Effector memory CD8-positive, alpha-beta T cell (primary cell): ENCODE data around the gene SYF2.

Experiments
- ATAC-seq: fragments of 150-1000 bp; cut with Tn5 transposase; replicated peaks from 2 replicates; pipeline ENCODE4 v1.10.0; 2021; ENCODE audit warnings: mild to moderate bottlenecking, moderate library complexity
- DNase-seq, 3 experiments: peaks; one replicate each; pipeline ENCODE4 v3.0.0; 2021
- H3K27ac Mint-ChIP-seq, 2 donors: one replicate each; pipeline ENCODE4 v1.8.0; 2022; ENCODE audit warnings: mild to moderate bottlenecking in 2 of 2, mixed read lengths in 2 of 2, moderate library complexity in 2 of 2
- H3K27me3 Mint-ChIP-seq, 2 donors: one replicate each; pipeline ENCODE4 v1.8.0; 2022; ENCODE audit warnings: mixed read lengths in 2 of 2
- H3K36me3 Mint-ChIP-seq: one replicate; pipeline ENCODE4 v1.8.0; 2022; ENCODE audit warnings: mild to moderate bottlenecking, moderate library complexity, mixed read lengths; ENCODE audit not compliant: insufficient read depth
- H3K4me1 Mint-ChIP-seq, 2 donors: one replicate each; pipeline ENCODE4 v1.8.0; 2022; ENCODE audit warnings: low read depth in 2 of 2, mixed read lengths in 2 of 2
- H3K4me3 Mint-ChIP-seq, 2 donors: one replicate each; pipeline ENCODE4 v1.8.0; 2022; ENCODE audit warnings: mild to moderate bottlenecking in 2 of 2, mixed read lengths in 2 of 2, moderate library complexity in 2 of 2
- H3K9me3 Mint-ChIP-seq, 2 donors: one replicate each; pipeline ENCODE4 v1.8.0; 2022; ENCODE audit warnings: mixed read lengths in 2 of 2

SYF2 gene

DNA sequence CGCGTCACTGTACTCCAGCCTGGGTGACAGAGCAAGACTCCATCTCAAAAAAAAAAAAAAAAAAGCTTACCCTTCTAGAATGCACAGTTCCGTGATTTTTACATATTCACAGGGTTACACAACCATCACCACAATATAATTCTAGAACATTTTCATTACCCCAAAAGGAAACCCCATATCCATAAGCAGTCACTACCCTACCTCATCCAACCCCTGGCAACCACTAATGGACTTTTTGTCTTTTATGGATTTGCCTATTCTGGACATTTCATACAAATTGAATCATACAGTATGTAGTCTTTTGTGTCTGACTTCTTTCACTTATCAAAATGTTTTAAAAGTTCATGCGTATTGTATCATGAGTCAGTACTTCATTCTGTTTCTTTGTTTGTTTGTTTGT lies 22.8 kb downstream of the SYF2 start:
- peaks cover 20 to 39% of the 10 kb centered on the region in 2 donors for H3K27me3 Mint-ChIP-seq
- H3K4me3 Mint-ChIP-seq: no peak overlapping the region
- no peaks in the 10 kb centered on the region for H3K9me3 Mint-ChIP-seq
- DNase-seq (no peak), ATAC-seq (no peak)
- no peaks in the 10 kb centered on the region for H3K4me1 Mint-ChIP-seq
- no peak overlapping the region for H3K27ac Mint-ChIP-seq
- H3K36me3 Mint-ChIP-seq: peaks cover 5% of the 10 kb centered on the region

DNA sequence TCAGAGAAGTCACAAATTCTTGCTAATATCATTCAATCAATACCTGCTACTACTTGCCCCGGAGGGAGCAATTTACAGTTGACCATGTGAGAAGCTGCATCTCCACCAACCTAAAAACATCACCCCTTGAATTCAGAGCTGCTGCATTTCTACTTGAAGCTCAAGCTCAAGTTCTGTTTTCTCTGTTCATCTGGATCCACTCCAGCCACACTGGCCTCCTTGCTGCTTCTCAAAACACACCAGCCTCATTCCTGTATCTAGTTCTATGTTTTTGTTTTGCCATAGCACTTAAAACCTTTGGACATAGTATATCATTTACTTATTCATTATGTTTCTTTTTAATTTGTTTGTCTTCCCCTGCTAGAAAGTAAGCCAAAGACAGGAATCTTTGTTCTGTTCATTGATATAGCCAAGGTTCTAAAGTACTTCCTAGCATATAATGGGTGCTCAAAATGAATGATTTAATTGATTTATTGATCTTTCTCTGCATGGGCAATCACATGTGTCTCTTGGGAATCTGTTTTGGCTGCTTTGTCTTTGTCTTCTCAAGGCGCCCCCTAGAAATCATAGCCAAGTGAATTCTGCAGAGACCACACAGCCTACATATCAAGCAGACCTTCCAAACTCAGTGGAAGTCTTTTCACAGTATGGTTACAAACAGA lies 23.6 kb downstream of the SYF2 start:
- H3K27ac Mint-ChIP-seq: no peak overlapping the region
- DNase-seq: no peak
- no peaks in the 10 kb centered on the region for H3K4me1 Mint-ChIP-seq
- H3K4me3 Mint-ChIP-seq: no peak overlapping the region
- peaks cover 5% of the 10 kb centered on the region for H3K36me3 Mint-ChIP-seq
- H3K9me3 Mint-ChIP-seq: no peaks in the 10 kb centered on the region
- ATAC-seq: no peak
- H3K27me3 Mint-ChIP-seq: peaks cover 20 to 39% of the 10 kb centered on the region in 2 donors

DNA sequence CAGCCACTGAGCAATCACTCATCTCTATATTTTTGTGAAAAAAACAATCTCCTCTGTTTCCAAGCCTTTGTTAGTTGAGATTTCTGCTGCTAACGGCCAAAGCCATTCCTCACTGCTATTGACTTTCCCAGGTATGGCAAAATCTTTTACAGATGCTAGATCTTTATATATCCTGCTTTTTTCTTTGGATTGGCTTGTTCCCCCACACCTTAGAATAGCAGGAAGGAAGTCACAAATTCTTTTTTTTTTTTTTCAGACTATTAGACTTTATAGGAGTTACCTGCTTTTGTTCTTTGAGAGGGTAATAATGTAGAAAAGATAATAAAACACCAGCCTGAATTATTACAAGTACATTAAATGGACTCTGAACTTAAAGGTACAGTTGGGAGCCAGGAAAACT lies 24.2 kb downstream of the SYF2 start:
- ATAC-seq (no peak), DNase-seq (no peak)
- peaks cover 5% of the 10 kb centered on the region for H3K36me3 Mint-ChIP-seq
- H3K4me3 Mint-ChIP-seq: no peak overlapping the region
- H3K9me3 Mint-ChIP-seq: no peaks in the 10 kb centered on the region
- H3K27me3 Mint-ChIP-seq: peaks cover 20 to 39% of the 10 kb centered on the region in 2 donors
- H3K27ac Mint-ChIP-seq: no peak overlapping the region
- H3K4me1 Mint-ChIP-seq: no peaks in the 10 kb centered on the region

GRCh38 chr1:25206201-25206600 lies 26.1 kb downstream of the SYF2 start:
- ATAC-seq (no peak), DNase-seq (no peak)
- Mint-ChIP-seq H3K4me3 (no peak overlapping the region), H3K9me3 (no peaks in the 10 kb centered on the region), H3K4me1 (no peaks in the 10 kb centered on the region), H3K27ac (no peak overlapping the region), H3K27me3 (peaks cover 18 to 29% of the 10 kb centered on the region in 2 donors), H3K36me3 (peaks cover 5% of the 10 kb centered on the region)

DNA sequence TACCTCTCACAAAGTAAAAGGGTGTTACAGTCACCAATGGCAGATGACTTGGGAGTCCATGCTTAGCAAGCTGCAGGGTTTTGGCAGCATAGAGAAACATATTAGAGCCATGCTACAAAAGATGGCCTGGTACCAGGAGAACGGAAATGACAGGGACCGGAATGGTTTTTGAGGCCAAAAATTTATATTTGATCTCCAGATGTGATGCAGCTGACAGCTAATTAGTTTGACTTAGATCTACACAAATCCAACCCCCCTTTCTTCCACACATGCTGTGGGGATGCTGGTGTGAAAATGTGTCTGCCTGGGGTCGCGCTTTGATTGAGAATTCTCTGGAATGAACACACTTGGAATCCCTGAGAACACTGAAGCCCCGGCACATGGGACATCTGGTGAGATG lies 26.5 kb downstream of the SYF2 start:
- Mint-ChIP-seq H3K4me1 (no peaks in the 10 kb centered on the region), H3K9me3 (no peaks in the 10 kb centered on the region), H3K4me3 (no peak overlapping the region), H3K27ac (no peak overlapping the region), H3K36me3 (peaks cover 5% of the 10 kb centered on the region), H3K27me3 (peaks cover 15 to 29% of the 10 kb centered on the region in 2 donors)
- ATAC-seq: no peak
- no peak for DNase-seq

GRCh38 chr1:25204797-25205480 lies 27.4 kb downstream of the SYF2 start:
- no peak overlapping the region for H3K4me3 Mint-ChIP-seq
- no peaks in the 10 kb centered on the region for H3K4me1 Mint-ChIP-seq
- peak overlapping the region in 1 of 2 donors; percentile 38 for H3K27ac Mint-ChIP-seq
- ATAC-seq (peak; percentile 66), DNase-seq (peak; percentile 39 to 43 (median 39))
- peaks cover 11 to 23% of the 10 kb centered on the region in 2 donors for H3K27me3 Mint-ChIP-seq
- no peaks in the 10 kb centered on the region for H3K9me3 Mint-ChIP-seq
- H3K36me3 Mint-ChIP-seq: peaks cover 5% of the 10 kb centered on the region

DNA sequence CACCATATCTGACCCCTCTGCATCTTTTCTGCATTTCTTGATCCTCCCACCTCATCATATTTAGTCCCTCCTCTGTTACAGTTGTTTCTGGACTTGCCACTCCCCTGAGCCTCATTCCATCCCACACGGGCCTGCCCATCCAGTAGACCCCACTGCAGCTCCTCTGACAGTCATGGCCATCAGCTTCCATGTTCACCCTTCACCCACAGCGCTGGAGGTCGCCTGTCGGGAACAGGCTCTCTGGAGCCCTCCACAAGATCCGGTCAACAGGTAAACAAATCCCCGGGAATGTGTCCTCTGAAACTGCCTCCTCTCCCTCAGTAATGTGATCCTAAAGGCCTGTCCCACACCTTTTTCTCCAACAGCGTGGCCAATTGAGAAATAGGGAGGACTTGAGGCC lies 31.3 kb downstream of the SYF2 start:
- Mint-ChIP-seq H3K4me1 (peaks cover 6 to 9% of the 10 kb centered on the region in 2 donors), H3K4me3 (no peak overlapping the region), H3K27ac (no peak overlapping the region), H3K9me3 (no peaks in the 10 kb centered on the region), H3K36me3 (no peaks in the 10 kb centered on the region), H3K27me3 (peaks cover 0 to 17% of the 10 kb centered on the region in 2 donors)
- DNase-seq (no peak), ATAC-seq (no peak)

DNA sequence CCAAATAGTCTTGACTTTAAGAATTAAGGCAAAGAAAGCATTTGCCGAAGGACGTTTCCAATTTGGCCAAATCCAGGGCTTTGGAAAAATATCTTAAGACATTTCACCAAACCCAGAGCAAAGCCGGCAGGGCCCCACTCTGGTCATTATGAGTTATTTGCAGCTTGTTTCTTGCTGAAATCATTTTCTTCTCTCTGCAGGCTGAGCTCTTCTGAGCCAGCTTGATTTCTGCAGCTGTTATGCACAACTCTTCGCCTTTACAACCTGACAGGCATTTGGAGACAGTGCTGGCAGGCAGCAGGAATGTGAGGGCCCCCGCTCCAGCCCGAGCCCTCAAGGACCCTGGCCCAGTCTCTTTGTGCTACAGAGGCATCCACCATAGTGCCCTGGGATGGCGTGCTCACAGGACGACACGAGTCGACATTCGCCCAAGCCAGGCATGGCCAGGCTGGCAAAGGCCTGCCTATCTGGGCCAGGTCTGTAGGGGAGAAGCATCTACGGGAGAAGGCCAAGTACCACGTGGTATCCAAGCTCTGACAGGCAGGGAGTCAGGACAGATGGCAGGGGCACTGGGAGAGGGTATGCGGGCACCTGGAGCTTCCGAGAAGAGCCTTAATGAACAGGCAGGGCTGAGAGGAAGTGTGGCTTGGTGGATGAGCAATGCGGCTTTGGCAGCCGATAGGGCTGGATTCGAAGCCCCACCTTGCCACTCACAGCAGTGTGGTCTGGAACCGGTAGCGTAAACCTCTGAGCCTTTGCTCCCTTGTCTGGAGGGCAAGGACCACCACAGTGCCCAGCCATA lies 32.3 kb downstream of the SYF2 start:
- Mint-ChIP-seq H3K4me3 (no peak overlapping the region), H3K27me3 (peaks cover 0 to 17% of the 10 kb centered on the region in 2 donors), H3K9me3 (no peaks in the 10 kb centered on the region), H3K36me3 (no peaks in the 10 kb centered on the region), H3K27ac (peak overlapping the region in 1 of 2 donors; percentile 19), H3K4me1 (peaks cover 6 to 9% of the 10 kb centered on the region in 2 donors)
- ATAC-seq (no peak), DNase-seq (no peak)

GRCh38 chr1:25198663-25199252 lies 33.5 kb downstream of the SYF2 start:
- Mint-ChIP-seq H3K4me1 (peaks cover 11 to 15% of the 10 kb centered on the region in 2 donors), H3K9me3 (no peaks in the 10 kb centered on the region), H3K27ac (no peak overlapping the region), H3K27me3 (peaks cover 7 to 27% of the 10 kb centered on the region in 2 donors), H3K4me3 (peak overlapping the region in 1 of 2 donors; percentile 11), H3K36me3 (no peaks in the 10 kb centered on the region)
- DNase-seq (no peak), ATAC-seq (peak; percentile 27)

- Mint-ChIP-seq H3K4me3 (peak overlapping the region in 1 of 2 donors; percentile 11), H3K4me1 (peaks cover 11 to 15% of the 10 kb centered on the region in 2 donors), H3K36me3 (no peaks in the 10 kb centered on the region), H3K27me3 (peaks cover 7 to 28% of the 10 kb centered on the region in 2 donors), H3K27ac (no peak overlapping the region), H3K9me3 (no peaks in the 10 kb centered on the region)
- DNase-seq (no peak), ATAC-seq (no peak)
These were observed 34.2 kb downstream of the SYF2 start for GRCh38 chr1:25197982-25198662.

- DNase-seq: no peak
- Mint-ChIP-seq H3K27ac (no peak overlapping the region), H3K4me3 (no peak overlapping the region), H3K4me1 (peaks cover 11 to 15% of the 10 kb centered on the region in 2 donors), H3K9me3 (no peaks in the 10 kb centered on the region), H3K36me3 (no peaks in the 10 kb centered on the region), H3K27me3 (peaks cover 7 to 35% of the 10 kb centered on the region in 2 donors)
- no peak for ATAC-seq
These were observed 34.9 kb downstream of the SYF2 start for GRCh38 chr1:25197235-25197975.

DNA sequence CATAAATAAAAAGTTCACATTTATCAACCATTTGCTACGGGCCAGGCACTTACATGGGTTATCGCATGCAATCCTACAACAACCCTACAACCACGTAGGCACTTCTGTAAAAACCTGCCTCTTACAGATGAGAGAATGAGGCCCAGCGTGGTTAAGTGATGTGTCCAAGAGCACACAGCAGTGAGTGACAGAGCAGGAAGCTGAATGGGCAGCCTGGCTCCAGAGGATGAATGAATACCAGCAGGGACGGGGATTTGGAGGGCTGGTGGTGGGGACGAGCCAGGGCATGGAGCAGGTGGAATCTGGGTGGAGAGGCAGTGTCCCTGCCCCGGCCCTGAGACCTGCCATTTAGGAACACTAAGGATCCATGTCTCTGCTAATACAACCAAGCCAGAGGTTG lies 35.5 kb downstream of the SYF2 start:
- Mint-ChIP-seq H3K27me3 (peaks cover 7 to 37% of the 10 kb centered on the region in 2 donors), H3K27ac (no peak overlapping the region), H3K9me3 (no peaks in the 10 kb centered on the region), H3K4me1 (peaks cover 11 to 15% of the 10 kb centered on the region in 2 donors), H3K36me3 (no peaks in the 10 kb centered on the region), H3K4me3 (no peak overlapping the region)
- DNase-seq (no peak), ATAC-seq (no peak)
